HEK293 (cell line): ENCODE results near the gene P2RY2.

Experiments used
- CTCF ChIP-seq: fragments of 450-650 bp; formaldehyde crosslinking; IDR thresholded peaks from 2 replicates; pipeline ENCODE4 v1.5.1; 2016; ENCODE audit warnings: missing biosample characterization, missing genetic modification characterization
- IKZF3 ChIP-seq: fragments of 450-650 bp; IDR thresholded peaks from 2 replicates; pipeline ENCODE4 v1.5.0; 2018; ENCODE audit warnings: missing biosample characterization, mild to moderate bottlenecking, missing genetic modification characterization, moderate library complexity
- REST ChIP-seq: fragments of 450-650 bp; formaldehyde crosslinking; IDR thresholded peaks from 2 replicates; pipeline ENCODE4 v1.5.1; 2016; ENCODE audit warnings: missing biosample characterization, missing genetic modification characterization
- TSHZ1 ChIP-seq: fragments of 450-650 bp; formaldehyde crosslinking; IDR thresholded peaks from 2 replicates; pipeline ENCODE4 v1.5.1; 2016; ENCODE audit warnings: missing biosample characterization, missing genetic modification characterization, borderline replicate concordance
- ZBTB7A ChIP-seq: fragments of 450-650 bp; formaldehyde crosslinking; IDR thresholded peaks from 2 replicates; pipeline ENCODE4 v1.5.1; 2016; ENCODE audit warnings: low read depth, missing biosample characterization, missing genetic modification characterization
- ZFHX2 ChIP-seq: fragments of 450-650 bp; formaldehyde crosslinking; conservative IDR thresholded peaks from 2 replicates; pipeline ENCODE4 v1.5.1; 2016; ENCODE audit warnings: missing biosample characterization, missing genetic modification characterization
- ZNF223 ChIP-seq: fragments of 450-650 bp; formaldehyde crosslinking; IDR thresholded peaks from 2 replicates; pipeline ENCODE4 v1.5.1; 2016; ENCODE audit warnings: missing biosample characterization, missing genetic modification characterization
- ZSCAN18 ChIP-seq: fragments of 450-650 bp; formaldehyde crosslinking; IDR thresholded peaks from 2 replicates; pipeline ENCODE4 v1.5.1; 2016; ENCODE audit warnings: missing biosample characterization, missing genetic modification characterization
- ZSCAN30 ChIP-seq: fragments of 450-650 bp; IDR thresholded peaks from 2 replicates; pipeline ENCODE4 v1.5.1; 2018; ENCODE audit warnings: missing biosample characterization, mild to moderate bottlenecking, missing genetic modification characterization, moderate library complexity

- TF ChIP-seq CTCF (tag by site-specific recombination) (no peak), ZBTB7A (no peak), ZFHX2 (tag by site-specific recombination) (no peak), IKZF3 (tag by site-specific recombination) (no peak), ZNF223 (tag by site-specific recombination) (no peak), ZSCAN18 (tag by site-specific recombination) (no peak), TSHZ1 (tag by site-specific recombination) (no peak), REST (tag by site-specific recombination) (no peak), ZSCAN30 (tag by site-specific recombination) (no peak)
Measured at GRCh38 chr11:73265278-73265810, 47.3 kb downstream of the P2RY2 start.
